SH-SY5Y (cell line): Measurements from ENCODE around the gene PRELID3B.

ENCODE experiments used
- GATA2 ChIP-seq: IDR thresholded peaks from 2 replicates; pipeline ENCODE4 v1.6.1; 2011; ENCODE audit warnings: mild to moderate bottlenecking, low read depth, low read length
- GATA3 ChIP-seq: IDR thresholded peaks from 2 replicates; pipeline ENCODE4 v1.6.1; 2011; ENCODE audit warnings: low read depth, mild to moderate bottlenecking, low read length, moderate library complexity

DNA sequence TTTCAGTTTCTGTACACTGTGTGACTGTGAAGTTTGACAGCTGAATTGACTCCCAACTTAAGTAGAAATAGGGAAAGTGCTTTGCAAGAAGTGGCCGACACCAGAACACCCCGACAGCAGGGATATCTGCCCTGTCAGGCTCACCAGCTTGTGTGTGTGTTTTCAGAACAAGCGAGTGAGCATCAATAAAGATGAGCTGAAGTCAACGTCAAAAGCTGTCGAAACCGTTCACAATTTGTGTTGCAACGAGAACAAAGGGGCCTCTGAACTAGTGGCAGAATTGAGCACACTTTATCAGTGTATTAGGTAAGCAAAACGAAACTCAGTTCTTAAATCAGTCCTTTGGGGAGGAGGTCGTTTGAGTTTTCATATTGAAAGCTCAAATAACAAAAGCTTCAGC, 50.9 kb downstream of the PRELID3B start:
- no peak for TF ChIP-seq GATA3
- no peak for TF ChIP-seq GATA2
